Upper lobe of left lung (tissue), 6 donors: ENCODE measurements around the gene ARHGAP15. TPM values are rescaled to one million over a fixed set of nuclear protein-coding genes. Genes with fewer than 3 reads are reported as not detected.

Experiments used
- ATAC-seq, 2 donors: fragments of 200-7000 bp; cut with Tn5 transposase; one replicate each; pipeline ENCODE4 v1.9.1; 2022; ENCODE audit warnings: mild to moderate bottlenecking in 2 of 2, moderate library complexity in 2 of 2; ENCODE audit not compliant: low FRiP score in 2 of 2
- DNase-seq, 2 donors: peaks; one replicate each; pipeline ENCODE4 v3.0.0-alpha.2; 2019 to 2020
- H3K27ac ChIP-seq, 4 donors: fragments of 200-600 bp; sonication (generic); one replicate each; pipeline ENCODE4 v1.5.1; 2016 to 2019
- H3K27me3 ChIP-seq, 4 donors: fragments of 200-600 bp; sonication (generic); one replicate each; pipeline ENCODE4 v1.5.1; 2017 to 2019
- H3K36me3 ChIP-seq, 4 donors: fragments of 200-600 bp; sonication (generic); one replicate each; pipeline ENCODE4 v1.5.1; 2016 to 2019
- H3K4me1 ChIP-seq, 4 donors: fragments of 200-600 bp; sonication (generic); one replicate each; pipeline ENCODE4 v1.5.1; 2018 to 2019
- H3K4me3 ChIP-seq, 4 donors: fragments of 200-600 bp; sonication (generic); one replicate each; pipeline ENCODE4 v1.5.1; 2017 to 2019; ENCODE audit warnings: mild to moderate bottlenecking in 2 of 4, moderate library complexity in 1 of 4
- H3K9me3 ChIP-seq, 4 donors: fragments of 200-600 bp; sonication (generic); one replicate each; pipeline ENCODE4 v1.5.1; 2018 to 2019
- CTCF ChIP-seq, 6 experiments: fragments of 450-650 bp in 4 of 6; fragments of 200-600 bp in 2 of 6; sonication (generic) in 2 of 6; IDR thresholded peaks; one replicate each; pipeline ENCODE4 v1.5.1; 2016 to 2019; ENCODE audit warnings: antibody characterized with exemption in 6 of 6
- EP300 ChIP-seq, 4 donors: sonication (generic); formaldehyde crosslinking; IDR thresholded peaks; one replicate each; pipeline ENCODE4 v1.5.1; 2017; ENCODE audit warnings: antibody characterized with exemption in 4 of 4, control low read depth in 2 of 4
- POLR2A ChIP-seq, 4 donors: fragments of 450-650 bp; IDR thresholded peaks; one replicate each; pipeline ENCODE4 v1.5.1; 2016 to 2017; ENCODE audit warnings: antibody characterized with exemption in 4 of 4, mild to moderate bottlenecking in 2 of 4
- POLR2AphosphoS5 ChIP-seq, 2 donors: sonication (generic); formaldehyde crosslinking; IDR thresholded peaks; one replicate each; pipeline ENCODE4 v1.5.1; 2017; ENCODE audit warnings: antibody characterized with exemption in 2 of 2
- WGBS, 2 donors: methylation state at CpG; one replicate each; pipeline ENCODE4 v1.1.5; 2017 to 2018; 5-methylcytosine and 5-hydroxymethylcytosine counted together
- total RNA-seq, 6 donors: library from RNA; depleted of rRNA in 4 of 6; stranded (reverse); fragments of >200 nt in 4 of 6; gene quantifications; one replicate each; pipeline versions ENCODE4 v1.1.0 to v1.2.1, GENCODE V29; 2016 to 2021
- donor health status: DM: no; HTN: no; CAD: no; lungs with moderate emphysema.
- donor health status: DM: no; HTN: yes; CAD: no; lungs with severe emphysema.

The ARHGAP15 gene
- total RNA-seq, 6 donors from 2014 or later = 11.9 to 57.6 (median 17.5) TPM

GRCh38 chr2:143186876-143187275, 57.7 kb downstream of the ARHGAP15 start:
- H3K27me3 ChIP-seq = no peaks in the 10 kb centered on the region
- no peak overlapping the region for H3K27ac ChIP-seq
- TF ChIP-seq POLR2AphosphoS5 (IDR thresholded peaks at IDR 0.05) (no peak), POLR2A (IDR thresholded peaks at IDR 0.05) (no peak), EP300 (IDR thresholded peaks at IDR 0.05) (no peak), CTCF (IDR thresholded peaks at IDR 0.05) (no peak)
- DNase-seq (no peak), ATAC-seq (no peak)
- H3K36me3 ChIP-seq = no peaks in the 10 kb centered on the region
- no peaks in the 10 kb centered on the region for H3K4me1 ChIP-seq
- no peaks in the 10 kb centered on the region for H3K9me3 ChIP-seq
- 71 to 76% methylated on average over 3 of the region's 3 CpGs for WGBS, 2 donors
- H3K4me3 ChIP-seq = no peak overlapping the region

DNA sequence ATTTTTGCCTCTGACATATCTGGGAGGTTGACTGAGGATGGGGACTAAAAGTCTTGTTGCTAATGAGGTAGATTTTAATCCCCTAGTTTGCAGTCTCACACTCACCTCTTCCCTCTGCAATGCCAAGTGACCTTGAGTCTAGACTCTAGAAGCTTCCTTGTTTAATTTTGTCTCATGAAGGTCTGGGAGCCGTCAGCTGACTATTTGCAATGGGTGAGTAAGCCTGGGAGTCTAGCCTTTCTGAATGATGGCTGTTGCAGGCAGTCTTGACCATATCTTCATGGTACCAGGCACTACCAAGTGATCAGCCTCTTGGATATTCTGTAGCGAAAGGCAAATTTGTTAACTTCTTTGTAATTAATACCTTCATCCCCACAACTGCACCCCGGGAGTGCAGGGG, 61.2 kb downstream of the ARHGAP15 start:
- Histone ChIP-seq H3K4me1 (no peaks in the 10 kb centered on the region), H3K27ac (no peak overlapping the region), H3K9me3 (no peaks in the 10 kb centered on the region), H3K4me3 (no peak overlapping the region), H3K36me3 (no peaks in the 10 kb centered on the region), H3K27me3 (no peaks in the 10 kb centered on the region)
- ATAC-seq = no peak
- TF ChIP-seq EP300 (IDR thresholded peaks at IDR 0.05) (no peak), POLR2AphosphoS5 (IDR thresholded peaks at IDR 0.05) (no peak), CTCF (IDR thresholded peaks at IDR 0.05) (no peak), POLR2A (IDR thresholded peaks at IDR 0.05) (no peak)
- 82 to 92% methylated on average over 3 of the region's 3 CpGs for WGBS, 2 donors
- no peak for DNase-seq

DNA sequence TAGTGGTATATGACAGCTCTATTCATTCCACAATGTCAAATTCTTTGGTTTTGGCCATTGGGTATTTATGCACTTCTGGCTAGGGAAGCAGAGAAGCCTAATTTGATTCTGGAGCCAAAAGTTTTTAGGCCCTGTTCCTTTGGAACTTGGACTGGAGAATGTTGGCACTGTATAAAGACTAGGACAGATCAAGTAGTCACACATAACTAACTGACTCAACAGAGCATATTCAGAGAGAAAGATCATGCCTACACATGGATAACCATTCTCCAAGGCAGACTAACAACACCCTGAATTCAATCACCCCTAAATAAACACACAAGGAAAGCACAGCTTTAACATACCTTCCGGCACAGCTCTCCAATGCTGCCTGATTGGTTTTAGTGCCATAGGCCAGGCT, 62.9 kb downstream of the ARHGAP15 start:
- no peaks in the 10 kb centered on the region for H3K36me3 ChIP-seq
- H3K9me3 ChIP-seq = no peaks in the 10 kb centered on the region
- H3K4me3 ChIP-seq = no peak overlapping the region
- no peaks in the 10 kb centered on the region for H3K4me1 ChIP-seq
- peak in 1 of 2 donors; percentile 24 for ATAC-seq
- H3K27me3 ChIP-seq = no peaks in the 10 kb centered on the region
- TF ChIP-seq POLR2A (IDR thresholded peaks at IDR 0.05) (no peak), CTCF (IDR thresholded peaks at IDR 0.05) (no peak), EP300 (IDR thresholded peaks at IDR 0.05) (no peak), POLR2AphosphoS5 (IDR thresholded peaks at IDR 0.05) (no peak)
- 75 to 84% methylated on average over 1 of the region's 1 CpG for WGBS, 2 donors
- H3K27ac ChIP-seq = no peak overlapping the region
- no peak for DNase-seq

GRCh38 chr2:143192716-143193115, 63.5 kb downstream of the ARHGAP15 start:
- no peaks in the 10 kb centered on the region for H3K36me3 ChIP-seq
- no peak for DNase-seq
- H3K27me3 ChIP-seq = no peaks in the 10 kb centered on the region
- ATAC-seq = no peak
- H3K4me3 ChIP-seq = no peak overlapping the region
- no peaks in the 10 kb centered on the region for H3K9me3 ChIP-seq
- 89 to 90% methylated on average over 1 of the region's 1 CpG for WGBS, 2 donors
- no peak overlapping the region for H3K27ac ChIP-seq
- TF ChIP-seq POLR2AphosphoS5 (IDR thresholded peaks at IDR 0.05) = no peak
- TF ChIP-seq EP300 (IDR thresholded peaks at IDR 0.05) = no peak
- TF ChIP-seq CTCF (IDR thresholded peaks at IDR 0.05) = no peak
- TF ChIP-seq POLR2A (IDR thresholded peaks at IDR 0.05) = no peak
- H3K4me1 ChIP-seq = no peaks in the 10 kb centered on the region

GRCh38 chr2:143193121-143193520, 63.9 kb downstream of the ARHGAP15 start:
- no peak for TF ChIP-seq POLR2AphosphoS5 (IDR thresholded peaks at IDR 0.05)
- no peak for TF ChIP-seq POLR2A (IDR thresholded peaks at IDR 0.05)
- TF ChIP-seq EP300 (IDR thresholded peaks at IDR 0.05) = no peak
- no peak for TF ChIP-seq CTCF (IDR thresholded peaks at IDR 0.05)
- no peak for ATAC-seq
- no peak for DNase-seq
- H3K27me3 ChIP-seq = no peaks in the 10 kb centered on the region
- no peak overlapping the region for H3K27ac ChIP-seq
- 85 to 90% methylated on average over 5 of the region's 5 CpGs for WGBS, 2 donors
- H3K36me3 ChIP-seq = no peaks in the 10 kb centered on the region
- no peaks in the 10 kb centered on the region for H3K4me1 ChIP-seq
- no peak overlapping the region for H3K4me3 ChIP-seq
- no peaks in the 10 kb centered on the region for H3K9me3 ChIP-seq
